GM10847 (cell line): ENCODE results near the gene ENG.

Experiments
- POLR2A ChIP-seq: IDR thresholded peaks from 2 replicates; pipeline ENCODE4 v1.6.1; 2011; ENCODE audit not compliant: insufficient read length; ENCODE audit errors: extremely low read depth

ENG gene

GRCh38 chr9:127773272-127773671 is 81.2 kb downstream of the ENG start:
- TF ChIP-seq POLR2A = no peak

- no peak for TF ChIP-seq POLR2A
Observed at GRCh38 chr9:127772603-127773002, 81.9 kb downstream of the ENG start.

GRCh38 chr9:127771570-127772189 is 82.8 kb downstream of the ENG start:
- TF ChIP-seq POLR2A = no peak

GRCh38 chr9:127770905-127771569 is 83.4 kb downstream of the ENG start:
- TF ChIP-seq POLR2A = peak; percentile 28

GRCh38 chr9:127770583-127770904 is 83.9 kb downstream of the ENG start:
- no peak for TF ChIP-seq POLR2A

- no peak for TF ChIP-seq POLR2A
Observed at GRCh38 chr9:127769929-127770582, 84.4 kb downstream of the ENG start.

GRCh38 chr9:127769101-127769500 is 85.4 kb downstream of the ENG start:
- TF ChIP-seq POLR2A = no peak

- TF ChIP-seq POLR2A = no peak
Observed at GRCh38 chr9:127768698-127769097, 85.8 kb downstream of the ENG start.

- no peak for TF ChIP-seq POLR2A
Observed at GRCh38 chr9:127767909-127768331, 86.5 kb downstream of the ENG start.

- TF ChIP-seq POLR2A = no peak
Observed at GRCh38 chr9:127767410-127767809, 87.0 kb downstream of the ENG start.

GRCh38 chr9:127765418-127765817 is 89.0 kb downstream of the ENG start:
- TF ChIP-seq POLR2A = no peak
